ENCODE results near the gene ACKR1.

ACKR1 gene

GRCh38 chr1:159212596-159212995 lies 7.9 kb downstream of the ACKR1 start:
- H3K4me3 ChIP-seq (ENCODE audit: control insufficient read depth, low read depth, low read length): no peak overlapping the region
- DNase-seq (ENCODE audit: low read depth): no peak
- TF ChIP-seq CTCF (IDR thresholded peaks at IDR 0.05; ENCODE audit: control insufficient read depth, insufficient read depth, low read depth, low read length, missing control alignments): no peak

- peak; percentile 87 for TF ChIP-seq CTCF (IDR thresholded peaks at IDR 0.05; ENCODE audit: control insufficient read depth, insufficient read depth, low read depth, low read length, missing control alignments)
- no peak for DNase-seq (ENCODE audit: low read depth)
Observed at GRCh38 chr1:159214149-159214760, 9.6 kb downstream of the ACKR1 start.

GRCh38 chr1:159218649-159219636 lies 14.3 kb downstream of the ACKR1 start:
- H3K4me3 ChIP-seq (ENCODE audit: control insufficient read depth, low read depth, low read length): no peak overlapping the region
- DNase-seq (ENCODE audit: low read depth): no peak
- no peak for TF ChIP-seq CTCF (IDR thresholded peaks at IDR 0.05; ENCODE audit: control insufficient read depth, insufficient read depth, low read depth, low read length, missing control alignments)

More at GRCh38 chr1:159214149-159214760, 9.6 kb downstream of the ACKR1 start:
- H3K4me3 ChIP-seq (ENCODE audit: control insufficient read depth, low read depth, low read length): no peak overlapping the region

- no peak for DNase-seq (ENCODE audit: low read depth)
- TF ChIP-seq CTCF (IDR thresholded peaks at IDR 0.05; ENCODE audit: control insufficient read depth, insufficient read depth, low read depth, low read length, missing control alignments): no peak
- H3K4me3 ChIP-seq (ENCODE audit: control insufficient read depth, low read depth, low read length): no peak overlapping the region
Observed at GRCh38 chr1:159222075-159222865, 17.6 kb downstream of the ACKR1 start.

- no peak overlapping the region for H3K4me3 ChIP-seq (ENCODE audit: control insufficient read depth, low read depth, low read length)
- DNase-seq (ENCODE audit: low read depth): no peak
- TF ChIP-seq CTCF (IDR thresholded peaks at IDR 0.05; ENCODE audit: control insufficient read depth, insufficient read depth, low read depth, low read length, missing control alignments): no peak
Observed at GRCh38 chr1:159223004-159223403, 18.3 kb downstream of the ACKR1 start.

- no peak for DNase-seq (ENCODE audit: low read depth)
- no peak overlapping the region for H3K4me3 ChIP-seq (ENCODE audit: control insufficient read depth, low read depth, low read length)
- no peak for TF ChIP-seq CTCF (IDR thresholded peaks at IDR 0.05; ENCODE audit: control insufficient read depth, insufficient read depth, low read depth, low read length, missing control alignments)
Observed at GRCh38 chr1:159228554-159228953, 23.9 kb downstream of the ACKR1 start.
